ENCODE data around the gene C11orf58.

C11orf58 gene

GRCh38 chr11:16767957-16768356, 29.5 kb downstream of the C11orf58 start:
- H3K27me3 ChIP-seq (ENCODE audit: insufficient read depth, low read depth, severe bottlenecking): no peaks in the 10 kb centered on the region
- TF ChIP-seq CTCF (IDR thresholded peaks at IDR 0.05; ENCODE audit: low read depth, low read length): no peak

GRCh38 chr11:16769386-16769785, 30.9 kb downstream of the C11orf58 start:
- no peaks in the 10 kb centered on the region for H3K9me3 ChIP-seq (ENCODE audit: severe bottlenecking)
- no peak overlapping the region for H3K27ac ChIP-seq
- H3K36me3 ChIP-seq: peaks cover 2% of the 10 kb centered on the region; the same call in 1 of the 2 replicates
- no peak for DNase-seq
- TF ChIP-seq CTCF (IDR thresholded peaks at IDR 0.05; ENCODE audit: low read depth, low read length): no peak
- no peak overlapping the region for H3K4me3 ChIP-seq (ENCODE audit: low read depth, low read length)
- H3K27me3 ChIP-seq (ENCODE audit: insufficient read depth, low read depth, severe bottlenecking): no peaks in the 10 kb centered on the region

More at GRCh38 chr11:16767957-16768356, 29.5 kb downstream of the C11orf58 start:
- Histone ChIP-seq H3K4me3 (ENCODE audit: low read depth, low read length) (no peak overlapping the region), H3K27ac (no peak overlapping the region), H3K36me3 (no peaks in the 10 kb centered on the region), H3K9me3 (ENCODE audit: severe bottlenecking) (no peaks in the 10 kb centered on the region)
- no peak for DNase-seq

- Histone ChIP-seq H3K27me3 (ENCODE audit: insufficient read depth, low read depth, severe bottlenecking) (no peaks in the 10 kb centered on the region), H3K27ac (no peak overlapping the region), H3K4me3 (ENCODE audit: low read depth, low read length) (no peak overlapping the region), H3K36me3 (peaks cover 3% of the 10 kb centered on the region; the same call in 1 of the 2 replicates), H3K9me3 (ENCODE audit: severe bottlenecking) (no peaks in the 10 kb centered on the region)
- no peak for TF ChIP-seq CTCF (IDR thresholded peaks at IDR 0.05; ENCODE audit: low read depth, low read length)
- DNase-seq: no peak
Observed at GRCh38 chr11:16770016-16770415, 31.6 kb downstream of the C11orf58 start.

GRCh38 chr11:16771350-16772140, 33.1 kb downstream of the C11orf58 start:
- Histone ChIP-seq H3K36me3 (peaks cover 12% of the 10 kb centered on the region), H3K27me3 (ENCODE audit: insufficient read depth, low read depth, severe bottlenecking) (no peaks in the 10 kb centered on the region), H3K4me3 (ENCODE audit: low read depth, low read length) (no peak overlapping the region), H3K27ac (no peak overlapping the region), H3K9me3 (ENCODE audit: severe bottlenecking) (no peaks in the 10 kb centered on the region)
- DNase-seq: no peak
- no peak for TF ChIP-seq CTCF (IDR thresholded peaks at IDR 0.05; ENCODE audit: low read depth, low read length)

- no peak for TF ChIP-seq CTCF (IDR thresholded peaks at IDR 0.05; ENCODE audit: low read depth, low read length)
- no peaks in the 10 kb centered on the region for H3K9me3 ChIP-seq (ENCODE audit: severe bottlenecking)
Observed at GRCh38 chr11:16772141-16772512, 33.7 kb downstream of the C11orf58 start.

More at GRCh38 chr11:16772141-16772512, 33.7 kb downstream of the C11orf58 start:
- Histone ChIP-seq H3K4me3 (ENCODE audit: low read depth, low read length) (no peak overlapping the region), H3K27ac (no peak overlapping the region), H3K36me3 (peaks cover 16% of the 10 kb centered on the region), H3K27me3 (ENCODE audit: insufficient read depth, low read depth, severe bottlenecking) (no peaks in the 10 kb centered on the region)
- no peak for DNase-seq
